Measurements from ENCODE around the gene ATXN7L1.

DNA sequence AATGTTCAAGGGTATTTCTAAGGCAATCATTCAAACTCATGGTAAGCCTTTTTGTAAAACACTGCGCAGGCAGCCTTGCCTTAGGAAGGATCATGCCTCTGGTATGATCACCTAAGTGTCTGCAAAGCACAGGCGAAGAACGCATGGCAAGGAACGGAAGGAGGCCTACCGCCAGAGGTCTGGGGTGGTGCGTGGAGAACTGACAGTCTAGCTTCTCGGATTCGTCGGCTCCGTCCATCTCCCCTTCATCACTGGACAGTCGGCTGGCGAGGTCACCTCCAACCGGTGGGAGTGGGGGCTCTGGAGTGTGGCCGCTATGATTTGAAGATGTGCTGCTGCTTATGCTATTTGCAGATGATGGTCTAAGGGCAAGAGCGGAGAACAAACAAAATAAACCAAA, 252.5 kb downstream of the ATXN7L1 start:
- TF ChIP-seq POLR2A (IDR thresholded peaks at IDR 0.05): no peak
- TF ChIP-seq, protein P1, sequence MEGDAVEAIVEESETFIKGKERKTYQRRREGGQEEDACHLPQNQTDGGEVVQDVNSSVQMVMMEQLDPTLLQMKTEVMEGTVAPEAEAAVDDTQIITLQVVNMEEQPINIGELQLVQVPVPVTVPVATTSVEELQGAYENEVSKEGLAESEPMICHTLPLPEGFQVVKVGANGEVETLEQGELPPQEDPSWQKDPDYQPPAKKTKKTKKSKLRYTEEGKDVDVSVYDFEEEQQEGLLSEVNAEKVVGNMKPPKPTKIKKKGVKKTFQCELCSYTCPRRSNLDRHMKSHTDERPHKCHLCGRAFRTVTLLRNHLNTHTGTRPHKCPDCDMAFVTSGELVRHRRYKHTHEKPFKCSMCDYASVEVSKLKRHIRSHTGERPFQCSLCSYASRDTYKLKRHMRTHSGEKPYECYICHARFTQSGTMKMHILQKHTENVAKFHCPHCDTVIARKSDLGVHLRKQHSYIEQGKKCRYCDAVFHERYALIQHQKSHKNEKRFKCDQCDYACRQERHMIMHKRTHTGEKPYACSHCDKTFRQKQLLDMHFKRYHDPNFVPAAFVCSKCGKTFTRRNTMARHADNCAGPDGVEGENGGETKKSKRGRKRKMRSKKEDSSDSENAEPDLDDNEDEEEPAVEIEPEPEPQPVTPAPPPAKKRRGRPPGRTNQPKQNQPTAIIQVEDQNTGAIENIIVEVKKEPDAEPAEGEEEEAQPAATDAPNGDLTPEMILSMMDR (IDR thresholded peaks at IDR 0.05): no peak
